Lower leg skin (tissue), 3 donors: ENCODE results near the gene ANKRD39.

Experiments used
- CTCF ChIP-seq, 3 donors: fragments of 450-650 bp; IDR thresholded peaks; one replicate each; pipeline ENCODE4 v1.5.1; 2016; ENCODE audit warnings: antibody characterized with exemption in 3 of 3, mild to moderate bottlenecking in 3 of 3, moderate library complexity in 2 of 3
- POLR2A ChIP-seq, 2 donors: fragments of 450-650 bp; IDR thresholded peaks; one replicate each; pipeline ENCODE4 v1.6.1; 2016 to 2017; ENCODE audit warnings: antibody characterized with exemption in 2 of 2, mild to moderate bottlenecking in 1 of 2, moderate library complexity in 1 of 2

- TF ChIP-seq CTCF (IDR thresholded peaks at IDR 0.05) (no peak), POLR2A (IDR thresholded peaks at IDR 0.05) (no peak)
Observed at GRCh38 chr2:96811917-96812316, 45.9 kb downstream of the ANKRD39 start.
